ENCODE results near the gene RAB15.

DNA sequence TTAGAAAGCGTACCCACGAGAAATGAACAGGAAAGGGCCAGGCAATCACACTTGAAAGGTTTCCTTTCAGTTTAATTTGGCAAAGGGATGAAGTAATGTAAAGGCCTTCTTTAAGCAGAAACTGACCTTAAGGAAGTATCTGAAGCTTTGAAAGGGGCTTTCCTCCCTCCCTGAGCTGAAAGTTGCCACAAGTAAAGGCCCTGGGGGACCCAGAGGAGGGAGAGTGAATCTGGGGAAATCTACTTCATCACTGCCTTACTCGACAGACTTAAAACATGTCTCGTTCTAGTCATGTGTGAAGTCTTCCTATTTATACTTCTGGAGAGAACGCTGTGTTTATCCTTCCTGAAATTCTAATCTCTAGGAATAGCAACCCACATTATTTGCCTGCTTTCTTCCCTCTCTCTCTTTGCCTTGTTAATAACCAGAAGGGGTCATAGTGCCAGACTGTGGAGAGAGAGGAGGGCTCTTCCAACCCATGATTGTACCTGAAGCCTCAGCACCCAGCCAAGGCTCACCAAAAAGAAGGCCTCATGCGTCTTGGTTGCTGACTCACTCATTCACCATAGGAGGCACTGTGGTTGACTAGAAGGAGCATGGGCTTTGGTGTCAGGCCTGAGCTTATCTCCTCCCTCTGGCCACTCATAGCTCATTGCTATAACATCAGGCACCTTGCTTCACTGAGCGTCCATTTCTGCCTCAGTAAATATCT lies 19.4 kb downstream of the RAB15 start:
- TF ChIP-seq, protein P1, sequence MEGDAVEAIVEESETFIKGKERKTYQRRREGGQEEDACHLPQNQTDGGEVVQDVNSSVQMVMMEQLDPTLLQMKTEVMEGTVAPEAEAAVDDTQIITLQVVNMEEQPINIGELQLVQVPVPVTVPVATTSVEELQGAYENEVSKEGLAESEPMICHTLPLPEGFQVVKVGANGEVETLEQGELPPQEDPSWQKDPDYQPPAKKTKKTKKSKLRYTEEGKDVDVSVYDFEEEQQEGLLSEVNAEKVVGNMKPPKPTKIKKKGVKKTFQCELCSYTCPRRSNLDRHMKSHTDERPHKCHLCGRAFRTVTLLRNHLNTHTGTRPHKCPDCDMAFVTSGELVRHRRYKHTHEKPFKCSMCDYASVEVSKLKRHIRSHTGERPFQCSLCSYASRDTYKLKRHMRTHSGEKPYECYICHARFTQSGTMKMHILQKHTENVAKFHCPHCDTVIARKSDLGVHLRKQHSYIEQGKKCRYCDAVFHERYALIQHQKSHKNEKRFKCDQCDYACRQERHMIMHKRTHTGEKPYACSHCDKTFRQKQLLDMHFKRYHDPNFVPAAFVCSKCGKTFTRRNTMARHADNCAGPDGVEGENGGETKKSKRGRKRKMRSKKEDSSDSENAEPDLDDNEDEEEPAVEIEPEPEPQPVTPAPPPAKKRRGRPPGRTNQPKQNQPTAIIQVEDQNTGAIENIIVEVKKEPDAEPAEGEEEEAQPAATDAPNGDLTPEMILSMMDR (conservative IDR thresholded peaks at IDR 0.05; ENCODE audit: low read depth, low read length): peak; percentile 33; the same call in 1 of the 2 replicates
- TF ChIP-seq EZH2 (IDR thresholded peaks at IDR 0.05; ENCODE audit: low read length, unreplicated experiment) (no peak), EZH2phosphoT487 (IDR thresholded peaks at IDR 0.05; ENCODE audit: borderline replicate concordance, low read length) (no peak)

All from PC-3 (cell line).